ENCODE data around the gene LMBRD2. TPM values are rescaled to one million over a fixed set of nuclear protein-coding genes. Genes with fewer than 3 reads are reported as not detected.

LMBRD2 gene
- total and polyA plus RNA-seq, 2 donors (not counting 3 experiments of a cell fraction or from before 2014, with no cell fraction given) = 1.2 to 5.2 TPM

- H3K4me3 ChIP-seq (replicated peaks in 1 of 3; ENCODE audit: insufficient read depth in 1 of 3, low read depth in 1 of 3, low read length in 3 of 3) = no peak overlapping the region
- ChIA-PET POLR2A (no interaction called here), CTCF (interaction anchor here (0.6 to 2.6 kb wide), 38 partner anchors 9 to 518 kb away, joined by 3 to 50 read pairs (median 6); partner anchors contain the start of genes LMBRD2, NADK2, RANBP3L and SKP2)
- H3K36me3 ChIP-seq (ENCODE audit: control insufficient read depth in 2 of 2, extremely low read depth in 1 of 2, insufficient read depth in 2 of 2, low read length in 2 of 2) = peaks cover 2 to 10% of the 10 kb centered on the region in 2 experiments
- DNase-seq (ENCODE audit: low read depth, low spot score) = peak; percentile 54
- intact Hi-C loops (cut with micrococcal nuclease) (loop anchor here (1.0 to 10.0 kb wide), 6 partner anchors 25 to 515 kb away; partner anchors contain the start of genes NADK2 and SKP2), dilution Hi-C loops (cut with MboI; ENCODE audit: extremely low pct_ligation_motif_present, low sequenced_read_pairs) (no loop called here)
- no peaks in the 10 kb centered on the region for H3K9me1 ChIP-seq (replicated peaks; ENCODE audit: control insufficient read depth, extremely low read depth, insufficient read depth, low read length)
- FAIRE-seq = peak; percentile 77
- H2AFZ ChIP-seq (ENCODE audit: low read depth, low read length) = no peak overlapping the region
- H3K4me1 ChIP-seq (ENCODE audit: control insufficient read depth, extremely low read depth, insufficient read depth, low read length) = no peaks in the 10 kb centered on the region
- H3K27ac ChIP-seq (ENCODE audit: insufficient read depth, low read depth, low read length) = no peak overlapping the region
- no peak overlapping the region for H3K4me2 ChIP-seq (ENCODE audit: insufficient read depth, low read length)
- H3K79me2 ChIP-seq (ENCODE audit: control insufficient read depth, insufficient read depth, low read length) = no peaks in the 10 kb centered on the region
- H4K20me1 ChIP-seq (replicated peaks; ENCODE audit: control insufficient read depth, extremely low read depth, insufficient read depth, low read length) = no peaks in the 10 kb centered on the region
- no TSS peak for BruUV-seq (replicated peaks)
- no peak overlapping the region for H3K9ac ChIP-seq (replicated peaks; ENCODE audit: extremely low read depth, insufficient read depth, low read length)
- H3K27me3 ChIP-seq (ENCODE audit: control insufficient read depth in 2 of 2, insufficient read depth in 2 of 2, low read length in 2 of 2) = no peaks in the 10 kb centered on the region
- TF ChIP-seq CTCF (IDR thresholded peaks at IDR 0.05; ENCODE audit: extremely low read depth in 1 of 2, insufficient read depth in 1 of 2, low read depth in 1 of 2, low read length in 2 of 2) (peak; percentile 28 to 33), MYC (IDR thresholded peaks at IDR 0.05; ENCODE audit: low read depth, low read length) (no peak), JUN (IDR thresholded peaks at IDR 0.05; ENCODE audit: borderline replicate concordance, insufficient read depth, insufficient read length, low read depth) (no peak)
- H3K9me3 ChIP-seq (replicated peaks; ENCODE audit: control insufficient read depth, insufficient read depth, low read length) = no peaks in the 10 kb centered on the region
Observed at GRCh38 chr5:36177715-36178523, 26.2 kb upstream of the LMBRD2 start.

DNA sequence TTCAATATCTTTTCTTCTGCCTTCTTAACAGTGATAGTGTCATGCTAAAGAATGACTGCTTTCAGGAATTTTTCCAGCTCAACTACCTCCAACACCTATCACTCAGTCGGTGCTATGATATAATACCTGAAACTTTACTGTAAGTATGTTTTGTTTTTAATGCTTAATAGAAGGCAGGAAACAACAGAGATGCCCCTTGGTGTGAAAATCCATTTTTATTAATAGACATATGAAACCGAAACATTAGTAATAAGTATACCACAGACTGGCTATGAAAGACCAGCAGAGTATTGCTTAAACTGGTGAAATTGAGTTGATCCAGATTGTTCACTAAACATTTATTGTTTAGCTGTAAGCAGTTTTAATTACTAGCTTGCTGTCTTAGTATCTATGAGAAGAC lies 25.5 kb upstream of the LMBRD2 start:
- H3K9me1 ChIP-seq (replicated peaks; ENCODE audit: control insufficient read depth, extremely low read depth, insufficient read depth, low read length) = no peaks in the 10 kb centered on the region
- no peaks in the 10 kb centered on the region for H4K20me1 ChIP-seq (replicated peaks; ENCODE audit: control insufficient read depth, extremely low read depth, insufficient read depth, low read length)
- ChIA-PET POLR2A (no interaction called here), CTCF (interaction anchor here (0.7 to 2.6 kb wide), 7 partner anchors 12 to 129 kb away, joined by 3 to 50 read pairs (median 21); partner anchors contain the start of genes NADK2 and RANBP3L)
- no peaks in the 10 kb centered on the region for H3K9me3 ChIP-seq (replicated peaks; ENCODE audit: control insufficient read depth, insufficient read depth, low read length)
- FAIRE-seq (no peak), DNase-seq (ENCODE audit: low read depth, low spot score) (no peak)
- no peak for TF ChIP-seq GATA2 (IDR thresholded peaks at IDR 0.05; ENCODE audit: insufficient read depth, insufficient read length, low read depth, low read length)
- no peak for TF ChIP-seq FOS (IDR thresholded peaks at IDR 0.05; ENCODE audit: borderline replicate concordance, insufficient read depth, low read length)
- TF ChIP-seq EZH2 (IDR thresholded peaks at IDR 0.05; ENCODE audit: borderline replicate concordance, low read depth, low read length, severe bottlenecking) = no peak
- TF ChIP-seq MYC (IDR thresholded peaks at IDR 0.05; ENCODE audit: low read depth, low read length) = no peak
- no peak for TF ChIP-seq MAX (IDR thresholded peaks at IDR 0.05; ENCODE audit: insufficient read depth, insufficient read length)
- no peak for TF ChIP-seq CTCF (IDR thresholded peaks at IDR 0.05; ENCODE audit: extremely low read depth in 1 of 2, insufficient read depth in 1 of 2, low read depth in 1 of 2, low read length in 2 of 2)
- TF ChIP-seq POLR2A (IDR thresholded peaks at IDR 0.05; ENCODE audit: low read depth, low read length) = no peak
- TF ChIP-seq POLR2AphosphoS5 (IDR thresholded peaks at IDR 0.05; ENCODE audit: insufficient read depth, low read depth, low read length) = no peak
- TF ChIP-seq JUN (IDR thresholded peaks at IDR 0.05; ENCODE audit: borderline replicate concordance, insufficient read depth, insufficient read length, low read depth) = no peak
- H3K27ac ChIP-seq (ENCODE audit: insufficient read depth, low read depth, low read length) = no peak overlapping the region
- no peak overlapping the region for H3K9ac ChIP-seq (replicated peaks; ENCODE audit: extremely low read depth, insufficient read depth, low read length)
- no peak overlapping the region for H3K4me3 ChIP-seq (replicated peaks in 1 of 3; ENCODE audit: insufficient read depth in 1 of 3, low read depth in 1 of 3, low read length in 3 of 3)
- no peaks in the 10 kb centered on the region for H3K27me3 ChIP-seq (ENCODE audit: control insufficient read depth in 2 of 2, insufficient read depth in 2 of 2, low read length in 2 of 2)
- H3K79me2 ChIP-seq (ENCODE audit: control insufficient read depth, insufficient read depth, low read length) = no peaks in the 10 kb centered on the region
- no peak overlapping the region for H3K4me2 ChIP-seq (ENCODE audit: insufficient read depth, low read length)
- intact Hi-C loops (cut with micrococcal nuclease) (loop anchor here (2.0 to 10.0 kb wide), 2 partner anchors 24 to 218 kb away; partner anchors contain the start of gene SKP2), dilution Hi-C loops (cut with MboI; ENCODE audit: extremely low pct_ligation_motif_present, low sequenced_read_pairs) (no loop called here)
- H3K36me3 ChIP-seq (ENCODE audit: control insufficient read depth in 2 of 2, extremely low read depth in 1 of 2, insufficient read depth in 2 of 2, low read length in 2 of 2) = peaks cover 2 to 13% of the 10 kb centered on the region in 2 experiments
- no peak overlapping the region for H2AFZ ChIP-seq (ENCODE audit: low read depth, low read length)
- no peaks in the 10 kb centered on the region for H3K4me1 ChIP-seq (ENCODE audit: control insufficient read depth, extremely low read depth, insufficient read depth, low read length)
- BruUV-seq (replicated peaks) = no TSS peak

Measured in endothelial cell of umbilical vein (primary cell).